GM19324 (cell line): ENCODE measurements around the gene NDUFV1.
A peak's percentile ranks its signal among the peaks of the same experiment; 100 is the strongest.
"Not testable (repeated sequence)": the region's sequence is repeated elsewhere in the genome, so short reads cannot be mapped to it uniquely, and the experiment has no call there.

ENCODE experiments used
- ATAC-seq: cut with Tn5 transposase; IDR thresholded peaks from one replicate; pipeline ENCODE4 v1.9.1; 2021; ENCODE audit warnings: mild to moderate bottlenecking, moderate library complexity; ENCODE audit not compliant: unreplicated experiment, low FRiP score

NDUFV1 gene

GRCh38 chr11:67606492-67607295, at the start of gene NDUFV1:
NDUFV1 (plus strand) TSS chr11:67606936; CDS start chr11:67607005, 69 bp downstream.
- peak; percentile 95 for ATAC-seq

GRCh38 chr11:67558084-67558772, 48.5 kb upstream of the NDUFV1 start:
- no peak for ATAC-seq

GRCh38 chr11:67561971-67562619, 44.6 kb upstream of the NDUFV1 start:
- no peak for ATAC-seq

GRCh38 chr11:67562963-67563704, 43.6 kb upstream of the NDUFV1 start:
- no peak for ATAC-seq

- ATAC-seq: not testable (repeated sequence)
These were observed 43.0 kb upstream of the NDUFV1 start for GRCh38 chr11:67563705-67564114.

- ATAC-seq: no peak
These were observed 42.5 kb upstream of the NDUFV1 start for GRCh38 chr11:67564230-67564629.

GRCh38 chr11:67571443-67571842, 35.3 kb upstream of the NDUFV1 start:
- no peak for ATAC-seq

GRCh38 chr11:67572305-67572704, 34.4 kb upstream of the NDUFV1 start:
- ATAC-seq: no peak

GRCh38 chr11:67572747-67573419, 33.9 kb upstream of the NDUFV1 start:
- no peak for ATAC-seq

GRCh38 chr11:67574938-67575337, 31.8 kb upstream of the NDUFV1 start:
- ATAC-seq: no peak

- ATAC-seq: no peak
These were observed 29.8 kb upstream of the NDUFV1 start for GRCh38 chr11:67576735-67577475.

GRCh38 chr11:67577951-67578350, 28.8 kb upstream of the NDUFV1 start:
- no peak for ATAC-seq

GRCh38 chr11:67581469-67581868, 25.3 kb upstream of the NDUFV1 start:
- ATAC-seq: no peak

- ATAC-seq: no peak
These were observed 24.7 kb upstream of the NDUFV1 start for GRCh38 chr11:67582011-67582410.

GRCh38 chr11:67583247-67584204, 23.2 kb upstream of the NDUFV1 start, which contains the start of gene GSTP1:
GSTP1 (plus strand) TSS chr11:67583812; CDS start chr11:67583844, 32 bp downstream.
- peak; percentile 77 for ATAC-seq

GRCh38 chr11:67584205-67584880, 22.4 kb upstream of the NDUFV1 start:
- ATAC-seq: no peak
